Ectodermal cell (in vitro differentiated cells): ENCODE data around the gene HOXD3.

Experiments used
- H3K27ac ChIP-seq: 2 replicates; pipeline ENCODE4 v1.7.0; 2013; ENCODE audit warnings: mild to moderate bottlenecking, low read depth, low read length; ENCODE audit not compliant: insufficient read depth, poor library complexity, severe bottlenecking
- H3K27me3 ChIP-seq: 2 replicates; pipeline ENCODE4 v1.7.0; 2013; ENCODE audit warnings: mild to moderate bottlenecking, low read length; ENCODE audit not compliant: insufficient read depth, control insufficient read depth, poor library complexity, severe bottlenecking
- H3K36me3 ChIP-seq: one replicate; pipeline ENCODE4 v1.7.0; 2013; ENCODE audit warnings: low read length; ENCODE audit not compliant: control insufficient read depth, insufficient read depth
- H3K4me1 ChIP-seq: one replicate; pipeline ENCODE4 v1.7.0; 2013; ENCODE audit warnings: low read length; ENCODE audit not compliant: control insufficient read depth, insufficient read depth
- H3K4me3 ChIP-seq: 2 replicates; pipeline ENCODE4 v1.7.0; 2013; ENCODE audit warnings: low read depth, low read length, control low read depth; ENCODE audit not compliant: insufficient read depth
- H3K9me3 ChIP-seq: 2 replicates; pipeline ENCODE4 v1.7.0; 2013; ENCODE audit warnings: mild to moderate bottlenecking, low read length, moderate library complexity; ENCODE audit not compliant: control insufficient read depth
- WGBS, 2 experiments: methylation state at CpG; one replicate each; pipeline ENCODE4 v1.1.7; 2013; ENCODE audit warnings: missing lambda C conversion rate in 2 of 2; 5-methylcytosine and 5-hydroxymethylcytosine counted together

The HOXD3 gene

GRCh38 chr2:176135035-176135440 lies 22.1 kb upstream of the HOXD3 start:
- Histone ChIP-seq H3K36me3 (no peaks in the 10 kb centered on the region), H3K27me3 (peaks cover 100% of the 10 kb centered on the region), H3K4me1 (peaks cover 4% of the 10 kb centered on the region), H3K27ac (no peak overlapping the region), H3K9me3 (no peaks in the 10 kb centered on the region), H3K4me3 (no peak overlapping the region)

GRCh38 chr2:176136374-176137251 lies 20.5 kb upstream of the HOXD3 start:
- peak overlapping the region; percentile 11 for H3K4me3 ChIP-seq
- H3K27ac ChIP-seq: no peak overlapping the region
- no peaks in the 10 kb centered on the region for H3K36me3 ChIP-seq
- peaks cover 100% of the 10 kb centered on the region for H3K27me3 ChIP-seq
- H3K4me1 ChIP-seq: no peaks in the 10 kb centered on the region
- no peaks in the 10 kb centered on the region for H3K9me3 ChIP-seq
- 1% methylated on average over 71 of the region's 71 CpGs for WGBS, 2 experiments

GRCh38 chr2:176137252-176137580 lies 19.9 kb upstream of the HOXD3 start:
- no peaks in the 10 kb centered on the region for H3K36me3 ChIP-seq
- H3K4me3 ChIP-seq: no peak overlapping the region
- no peak overlapping the region for H3K27ac ChIP-seq
- H3K27me3 ChIP-seq: peaks cover 100% of the 10 kb centered on the region
- H3K9me3 ChIP-seq: no peaks in the 10 kb centered on the region
- H3K4me1 ChIP-seq: no peaks in the 10 kb centered on the region
- 2 to 10% methylated on average over 2 of the region's 2 CpGs for WGBS, 2 experiments

GRCh38 chr2:176137906-176138305 lies 19.2 kb upstream of the HOXD3 start:
- Histone ChIP-seq H3K27ac (no peak overlapping the region), H3K36me3 (no peaks in the 10 kb centered on the region), H3K4me3 (no peak overlapping the region), H3K9me3 (no peaks in the 10 kb centered on the region), H3K4me1 (no peaks in the 10 kb centered on the region), H3K27me3 (peaks cover 100% of the 10 kb centered on the region)
- 70% methylated on average over 8 of the region's 8 CpGs for WGBS, 2 experiments

- no peaks in the 10 kb centered on the region for H3K9me3 ChIP-seq
- H3K36me3 ChIP-seq: no peaks in the 10 kb centered on the region
- no peak overlapping the region for H3K27ac ChIP-seq
- WGBS, 2 experiments: 60% methylated on average over 14 of the region's 14 CpGs
- no peaks in the 10 kb centered on the region for H3K4me1 ChIP-seq
- H3K27me3 ChIP-seq: peaks cover 100% of the 10 kb centered on the region
- H3K4me3 ChIP-seq: no peak overlapping the region
Measured at GRCh38 chr2:176138526-176138922, 18.6 kb upstream of the HOXD3 start.

GRCh38 chr2:176138923-176139660 lies 18.0 kb upstream of the HOXD3 start:
- WGBS, 2 experiments: 72% methylated on average over 28 of the region's 28 CpGs
- Histone ChIP-seq H3K4me1 (no peaks in the 10 kb centered on the region), H3K4me3 (no peak overlapping the region), H3K36me3 (no peaks in the 10 kb centered on the region), H3K9me3 (no peaks in the 10 kb centered on the region), H3K27me3 (peaks cover 100% of the 10 kb centered on the region), H3K27ac (no peak overlapping the region)

GRCh38 chr2:176139661-176140512 lies 17.2 kb upstream of the HOXD3 start:
- Histone ChIP-seq H3K36me3 (no peaks in the 10 kb centered on the region), H3K9me3 (no peaks in the 10 kb centered on the region), H3K27me3 (peaks cover 100% of the 10 kb centered on the region), H3K4me1 (no peaks in the 10 kb centered on the region), H3K27ac (no peak overlapping the region), H3K4me3 (no peak overlapping the region)
- 52 to 68% methylated on average over 37 to 39 of the region's 41 CpGs for WGBS, 2 experiments

GRCh38 chr2:176140513-176141317 lies 16.4 kb upstream of the HOXD3 start:
- WGBS, 2 experiments: 6 to 7% methylated on average over 48 of the region's 48 CpGs

GRCh38 chr2:176142281-176142680 lies 14.8 kb upstream of the HOXD3 start:
- H3K4me1 ChIP-seq: no peaks in the 10 kb centered on the region
- WGBS, 2 experiments: 60 to 77% methylated on average over 1 to 2 of the region's 2 CpGs
- no peak overlapping the region for H3K27ac ChIP-seq
- H3K4me3 ChIP-seq: no peak overlapping the region
- H3K27me3 ChIP-seq: peaks cover 100% of the 10 kb centered on the region
- H3K36me3 ChIP-seq: no peaks in the 10 kb centered on the region
- H3K9me3 ChIP-seq: no peaks in the 10 kb centered on the region

More at GRCh38 chr2:176140513-176141317, 16.4 kb upstream of the HOXD3 start:
- Histone ChIP-seq H3K27me3 (peaks cover 100% of the 10 kb centered on the region), H3K27ac (no peak overlapping the region), H3K36me3 (no peaks in the 10 kb centered on the region), H3K4me1 (no peaks in the 10 kb centered on the region), H3K9me3 (no peaks in the 10 kb centered on the region), H3K4me3 (peak overlapping the region; percentile 32)
